PC-3 (cell line): Measurements from ENCODE around the gene RDH16. TPM values are rescaled to one million over a fixed set of nuclear protein-coding genes. Genes with fewer than 3 reads are reported as not detected.
"Not testable (repeated sequence)": the region's sequence is repeated elsewhere in the genome, so short reads cannot be mapped to it uniquely, and the experiment has no call there.

Experiments used
- ATAC-seq: fragments of 200-7000 bp; cut with Tn5 transposase; 2 replicates; pipeline ENCODE4 v1.9.1; 2020; ENCODE audit warnings: mild to moderate bottlenecking, moderate library complexity
- BruUV-seq: library from RNA; stranded (reverse); fragments of 400-500 nt; replicated peaks from 2 replicates; lab custom pipeline; 2021; lab: Mats Ljungman, UMichigan
- CTCF ChIA-PET: fragments of 300-600 bp; sonication (Branson Sonifier 250); formaldehyde crosslinking; loops from one replicate; lab custom pipeline; 2022; ENCODE audit warnings: antibody characterized with exemption; lab: Charles Lee
- POLR2A ChIA-PET: fragments of 300-600 bp; sonication (Branson Sonifier 250); formaldehyde crosslinking; loops from one replicate; lab custom pipeline; 2022; ENCODE audit warnings: antibody characterized with exemption; ENCODE audit not compliant: unreplicated experiment; lab: Charles Lee
- DNase-seq: peaks from one replicate; pipeline ENCODE4 v3.0.0-alpha.2; 2015
- H2AFZ ChIP-seq: fragments of 300-600 bp; sonication (generic); 2 replicates; pipeline ENCODE4 v1.6.0; 2016; ENCODE audit warnings: antibody characterized with exemption, low read length
- H3F3A ChIP-seq: fragments of 300-600 bp; sonication (generic); one replicate; pipeline ENCODE4 v1.6.0; 2017; ENCODE audit warnings: antibody characterized with exemption, low read length, control low read depth, mild to moderate bottlenecking; ENCODE audit not compliant: unreplicated experiment
- H3K27ac ChIP-seq: fragments of 300-600 bp; sonication (generic); 2 replicates; pipeline ENCODE4 v1.5.1; 2016; ENCODE audit warnings: mild to moderate bottlenecking, low read length
- H3K27me3 ChIP-seq: fragments of 300-600 bp; sonication (generic); 2 replicates; pipeline ENCODE4 v1.6.1; 2016; ENCODE audit warnings: low read length, mixed read lengths
- H3K36me3 ChIP-seq: fragments of 300-600 bp; sonication (generic); 2 replicates; pipeline ENCODE4 v1.6.1; 2016; ENCODE audit warnings: low read depth, mixed run types, low read length, mixed read lengths
- H3K4me1 ChIP-seq: fragments of 300-600 bp; sonication (generic); 2 replicates; pipeline ENCODE4 v1.5.1; 2016; ENCODE audit warnings: low read length; ENCODE audit not compliant: insufficient read depth
- H3K4me2 ChIP-seq: fragments of 300-600 bp; sonication (generic); 2 replicates; pipeline ENCODE4 v1.6.0; 2016; ENCODE audit warnings: low read length
- H3K4me3 ChIP-seq: fragments of 300-600 bp; sonication (generic); 2 replicates; pipeline ENCODE4 v1.5.1; 2016; ENCODE audit warnings: mild to moderate bottlenecking, low read length, mixed read lengths
- H3K79me2 ChIP-seq: fragments of 300-600 bp; sonication (generic); 2 replicates; pipeline ENCODE4 v1.6.1; 2017; ENCODE audit warnings: low read length, mixed read lengths
- H3K9ac ChIP-seq: fragments of 300-600 bp; sonication (generic); 2 replicates; pipeline ENCODE4 v1.6.0; 2016; ENCODE audit warnings: mild to moderate bottlenecking, low read length
- H3K9me2 ChIP-seq: fragments of 300-600 bp; sonication (generic); replicated peaks from 2 replicates; pipeline ENCODE4 v1.6.1; 2016; ENCODE audit warnings: mixed run types, low read length, mixed read lengths
- H3K9me3 ChIP-seq: fragments of 300-600 bp; sonication (generic); 2 replicates; pipeline ENCODE4 v1.6.1; 2016; ENCODE audit warnings: low read length, mixed read lengths
- H4K20me1 ChIP-seq: fragments of 300-600 bp; sonication (generic); 2 replicates; pipeline ENCODE4 v1.6.1; 2016; ENCODE audit warnings: low read length, mixed read lengths
- EZH2 ChIP-seq: fragments of 300-600 bp; sonication (generic); IDR thresholded peaks from one replicate; pipeline ENCODE4 v1.6.1; 2017; ENCODE audit warnings: antibody characterized with exemption, mild to moderate bottlenecking, low read length; ENCODE audit not compliant: unreplicated experiment
- EZH2phosphoT487 ChIP-seq: fragments of 300-600 bp; sonication (generic); IDR thresholded peaks from 2 replicates; pipeline ENCODE4 v1.6.1; 2018; ENCODE audit warnings: mild to moderate bottlenecking, antibody characterized with exemption, low read length, borderline replicate concordance
- intact Hi-C: fragments of 100-400 bp; cut with micrococcal nuclease; formaldehyde crosslinking; loops from 2 replicates; pipeline ENCODE4 v1.9.0; 2023
- total RNA-seq: library from RNA; depleted of rRNA; stranded (reverse); fragments of >200 nt; gene quantifications from 2 replicates; pipeline ENCODE4 v1.2.3, GENCODE V29; 2014
- TF ChIP-seq, protein P1 (sequence below): fragments of 300-600 bp; sonication (generic); conservative IDR thresholded peaks from 2 replicates; pipeline ENCODE4 v1.5.1; 2017; ENCODE audit warnings: antibody characterized with exemption, low read depth, mild to moderate bottlenecking, low read length

Gene RDH16
- total RNA-seq, 1 experiment from 2014 or later = 0.73 TPM

DNA sequence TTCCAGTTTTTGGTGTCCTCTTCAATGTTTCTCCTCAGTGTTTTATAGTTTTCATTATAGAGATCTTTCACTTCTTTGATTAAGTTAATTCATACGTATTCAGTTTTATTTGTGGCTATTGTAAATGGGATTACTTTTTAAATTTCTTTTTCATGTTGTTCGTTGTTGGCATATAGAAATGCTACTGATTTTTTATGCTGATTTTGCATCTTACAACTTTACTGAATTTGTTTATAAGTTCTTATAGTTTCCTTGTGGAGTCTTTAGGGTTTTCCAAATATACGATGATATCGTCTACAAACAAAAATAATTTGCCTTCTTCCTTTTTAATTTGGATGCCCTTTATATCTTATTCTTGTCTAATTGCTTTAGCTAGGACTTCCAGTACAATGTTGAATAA is 13.5 kb downstream of the RDH16 start:
- Histone ChIP-seq H3K36me3 (no peaks in the 10 kb centered on the region), H3K27ac (no peak overlapping the region), H3K9me3 (no peaks in the 10 kb centered on the region), H2AFZ (no peak overlapping the region), H3F3A (no peaks in the 10 kb centered on the region), H3K4me3 (no peak overlapping the region), H3K9ac (no peak overlapping the region), H3K27me3 (no peaks in the 10 kb centered on the region), H4K20me1 (no peaks in the 10 kb centered on the region), H3K4me1 (peaks cover 11% of the 10 kb centered on the region), H3K4me2 (no peak overlapping the region), H3K79me2 (no peaks in the 10 kb centered on the region), H3K9me2 (no peaks in the 10 kb centered on the region)
- ChIA-PET CTCF (no interaction called here), POLR2A (no interaction called here)
- no peak for TF ChIP-seq EZH2phosphoT487
- TF ChIP-seq, protein P1, sequence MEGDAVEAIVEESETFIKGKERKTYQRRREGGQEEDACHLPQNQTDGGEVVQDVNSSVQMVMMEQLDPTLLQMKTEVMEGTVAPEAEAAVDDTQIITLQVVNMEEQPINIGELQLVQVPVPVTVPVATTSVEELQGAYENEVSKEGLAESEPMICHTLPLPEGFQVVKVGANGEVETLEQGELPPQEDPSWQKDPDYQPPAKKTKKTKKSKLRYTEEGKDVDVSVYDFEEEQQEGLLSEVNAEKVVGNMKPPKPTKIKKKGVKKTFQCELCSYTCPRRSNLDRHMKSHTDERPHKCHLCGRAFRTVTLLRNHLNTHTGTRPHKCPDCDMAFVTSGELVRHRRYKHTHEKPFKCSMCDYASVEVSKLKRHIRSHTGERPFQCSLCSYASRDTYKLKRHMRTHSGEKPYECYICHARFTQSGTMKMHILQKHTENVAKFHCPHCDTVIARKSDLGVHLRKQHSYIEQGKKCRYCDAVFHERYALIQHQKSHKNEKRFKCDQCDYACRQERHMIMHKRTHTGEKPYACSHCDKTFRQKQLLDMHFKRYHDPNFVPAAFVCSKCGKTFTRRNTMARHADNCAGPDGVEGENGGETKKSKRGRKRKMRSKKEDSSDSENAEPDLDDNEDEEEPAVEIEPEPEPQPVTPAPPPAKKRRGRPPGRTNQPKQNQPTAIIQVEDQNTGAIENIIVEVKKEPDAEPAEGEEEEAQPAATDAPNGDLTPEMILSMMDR = no peak
- TF ChIP-seq EZH2 = no peak
- ATAC-seq = no peak
- intact Hi-C loops = no loop called here
- no TSS peak for BruUV-seq
- DNase-seq = no peak

DNA sequence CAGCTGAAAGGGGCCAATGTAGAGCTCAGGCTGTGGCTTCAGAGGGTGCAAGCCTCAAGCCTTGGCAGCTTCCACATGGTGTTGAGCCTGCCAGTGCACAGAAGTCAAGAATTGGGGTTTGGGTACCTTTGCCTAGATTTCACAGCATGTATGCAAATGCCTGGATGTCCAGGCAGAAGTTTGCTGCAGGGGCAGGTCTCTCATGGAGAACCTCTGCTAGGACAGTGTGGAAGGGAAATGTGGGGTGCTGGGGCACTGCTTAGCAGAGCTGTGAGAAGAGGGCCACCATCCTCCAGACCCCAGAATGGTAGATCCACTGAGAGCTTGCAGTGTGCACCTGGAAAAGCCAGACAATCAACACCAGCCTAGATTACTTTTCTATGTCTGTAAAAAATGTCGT is 14.0 kb downstream of the RDH16 start:
- POLR2A ChIA-PET, H2AFZ ChIP-seq, DNase-seq, H3K27me3 ChIP-seq, intact Hi-C loops, H3K4me3 ChIP-seq, H3K36me3 ChIP-seq, H3K9me2 ChIP-seq, H3K4me2 ChIP-seq, H3K9me3 ChIP-seq, H4K20me1 ChIP-seq, CTCF ChIA-PET, H3F3A ChIP-seq, H3K79me2 ChIP-seq, ATAC-seq, H3K27ac ChIP-seq, BruUV-seq, H3K9ac ChIP-seq: not testable (repeated sequence)
- peaks cover 11% of the 10 kb centered on the region for H3K4me1 ChIP-seq

DNA sequence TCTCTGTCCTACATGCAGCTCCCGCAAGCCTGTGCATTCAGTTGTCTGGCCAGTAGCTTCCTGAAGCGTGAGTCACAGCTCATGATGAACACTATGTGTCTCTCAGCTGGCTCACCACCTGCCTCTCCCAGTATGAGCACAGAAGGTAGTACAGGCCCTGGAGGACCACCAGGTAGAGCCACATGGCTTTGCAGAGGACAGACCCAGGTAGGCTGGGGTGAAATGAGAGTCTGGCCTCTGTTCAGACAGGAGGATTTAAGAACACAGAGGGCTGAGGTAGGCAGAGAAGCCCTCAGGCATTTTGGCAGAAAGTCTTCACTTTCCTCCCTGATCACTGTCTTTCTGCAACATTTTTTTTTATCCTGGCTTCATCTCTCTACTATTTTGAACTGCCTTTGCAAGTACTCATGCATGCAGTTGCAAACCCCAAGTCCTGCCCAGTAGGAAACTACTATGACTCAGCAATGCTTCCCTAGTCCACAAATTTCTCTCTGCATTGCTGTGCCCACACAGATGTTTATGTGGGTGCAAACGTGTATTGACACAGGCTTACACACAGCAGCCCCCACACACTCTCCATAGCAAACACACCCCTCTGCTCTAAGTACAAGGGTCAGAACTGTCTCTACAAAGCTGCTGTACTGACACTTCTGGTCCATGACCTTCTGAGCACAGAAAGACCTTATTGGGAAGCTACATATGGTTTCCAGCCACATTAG is 15.9 kb downstream of the RDH16 start:
- CTCF ChIA-PET = interaction anchor here (0.6 kb wide), 1 partner anchor 113 kb away, joined by 3 read pairs; no protein-coding TSS in a partner anchor
- Histone ChIP-seq H3K36me3 (no peaks in the 10 kb centered on the region), H3K27me3 (no peaks in the 10 kb centered on the region), H3K79me2 (no peaks in the 10 kb centered on the region), H2AFZ (peak overlapping the region; percentile 47), H3K4me1 (peaks cover 11% of the 10 kb centered on the region), H3K4me3 (no peak overlapping the region), H4K20me1 (no peaks in the 10 kb centered on the region), H3K4me2 (peak overlapping the region; percentile 70), H3K9ac (0 out of 2 replicates have a peak overlapping the region, but pooled peaks have one; percentile 19), H3K9me3 (no peaks in the 10 kb centered on the region), H3F3A (no peaks in the 10 kb centered on the region), H3K27ac (peak overlapping the region; percentile 84), H3K9me2 (no peaks in the 10 kb centered on the region; the same call in 1 of the 2 replicates)
- TF ChIP-seq EZH2phosphoT487 (no peak), EZH2 (no peak)
- TF ChIP-seq, protein P1 = no peak
- no TSS peak for BruUV-seq
- intact Hi-C loops = no loop called here
- DNase-seq (peak; percentile 79), ATAC-seq (peak; percentile 99)
- POLR2A ChIA-PET = no interaction called here

DNA sequence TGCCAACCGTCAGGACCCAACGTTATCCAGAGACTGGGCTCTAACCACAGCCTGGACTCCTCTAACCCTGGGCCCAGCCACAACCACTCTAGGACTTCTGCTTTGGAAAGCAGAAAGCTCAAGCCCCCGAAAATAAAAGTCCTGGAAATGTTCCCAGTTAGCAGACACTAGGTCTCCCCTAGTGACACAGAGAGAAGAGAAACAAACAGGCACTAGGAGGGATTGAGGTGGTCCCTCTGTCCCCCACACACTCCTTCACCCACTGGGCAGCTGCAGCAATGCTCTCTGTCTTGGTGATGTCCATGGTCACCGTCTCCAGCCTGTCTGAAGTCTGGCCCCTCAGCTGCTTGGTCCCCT is 16.5 kb downstream of the RDH16 start:
- POLR2A ChIA-PET, H3K9me3 ChIP-seq, H3K4me3 ChIP-seq, intact Hi-C loops, H3F3A ChIP-seq, H3K9ac ChIP-seq, H4K20me1 ChIP-seq, CTCF ChIA-PET, H3K4me2 ChIP-seq, DNase-seq, H3K27ac ChIP-seq, BruUV-seq, H3K79me2 ChIP-seq, H2AFZ ChIP-seq, H3K27me3 ChIP-seq, H3K36me3 ChIP-seq, H3K9me2 ChIP-seq: not testable (repeated sequence)
- ATAC-seq = peak; percentile 12
- H3K4me1 ChIP-seq = peaks cover 11% of the 10 kb centered on the region
